H9 (cell line): ENCODE measurements around the gene DIS3L2. TPM values are rescaled to one million over a fixed set of nuclear protein-coding genes. Genes with fewer than 3 reads are reported as not detected.

ENCODE experiments used
- DNase-seq: peaks from one replicate; pipeline ENCODE4 v3.0.0-alpha.2; 2017
- H2AFZ ChIP-seq: one replicate; pipeline ENCODE4 v1.6.1; 2013; ENCODE audit warnings: mild to moderate bottlenecking, low read length, control low read depth, moderate library complexity
- H2AK5ac ChIP-seq: 2 replicates; pipeline ENCODE4 v1.6.1; 2013; ENCODE audit warnings: low read length, control low read depth, mixed read lengths; ENCODE audit not compliant: insufficient read length
- H2BK120ac ChIP-seq: one replicate; pipeline ENCODE4 v1.6.1; 2013; ENCODE audit warnings: low read depth, mild to moderate bottlenecking, low read length, control low read depth, inconsistent platforms; ENCODE audit not compliant: poor library complexity, severe bottlenecking
- H2BK12ac ChIP-seq: 2 replicates; pipeline ENCODE4 v1.6.1; 2013; ENCODE audit warnings: low read length, control low read depth, mixed read lengths, low read depth; ENCODE audit not compliant: insufficient read length
- H2BK15ac ChIP-seq: 2 replicates; pipeline ENCODE4 v1.6.1; 2013; ENCODE audit warnings: low read depth, low read length, control low read depth
- H2BK20ac ChIP-seq: one replicate; pipeline ENCODE4 v1.6.1; 2013; ENCODE audit warnings: low read depth, mild to moderate bottlenecking, low read length, control low read depth, inconsistent platforms; ENCODE audit not compliant: poor library complexity, severe bottlenecking
- H2BK5ac ChIP-seq: 2 replicates; pipeline ENCODE4 v1.6.1; 2013; ENCODE audit warnings: low read length, control low read depth, mixed read lengths; ENCODE audit not compliant: insufficient read length
- H3K14ac ChIP-seq: 2 replicates; pipeline ENCODE4 v1.6.1; 2013; ENCODE audit warnings: low read length, control low read depth; ENCODE audit not compliant: insufficient read depth
- H3K18ac ChIP-seq: 2 replicates; pipeline ENCODE4 v1.6.1; 2013; ENCODE audit warnings: low read depth, mild to moderate bottlenecking, mixed read lengths, low read length, control low read depth; ENCODE audit not compliant: insufficient read length
- H3K23ac ChIP-seq: 2 replicates; pipeline ENCODE4 v1.6.1; 2013; ENCODE audit warnings: low read length, control low read depth, mixed read lengths, low read depth; ENCODE audit not compliant: insufficient read length
- H3K23me2 ChIP-seq: 2 replicates; pipeline ENCODE4 v1.6.1; 2013; ENCODE audit warnings: low read depth, mild to moderate bottlenecking, mixed read lengths, low read length, control low read depth; ENCODE audit not compliant: insufficient read length, poor library complexity, severe bottlenecking
- H3K27ac ChIP-seq: 2 replicates; pipeline ENCODE4 v1.5.1; 2013; ENCODE audit warnings: low read length, control low read depth, mixed read lengths, low read depth; ENCODE audit not compliant: insufficient read length
- H3K27me3 ChIP-seq: 2 replicates; pipeline ENCODE4 v1.6.1; 2013; ENCODE audit warnings: low read length, control low read depth, inconsistent platforms; ENCODE audit not compliant: insufficient read depth
- H3K4ac ChIP-seq: 2 replicates; pipeline ENCODE4 v1.6.1; 2013; ENCODE audit warnings: low read depth, mild to moderate bottlenecking, control low read depth, inconsistent platforms, low read length, moderate library complexity
- H3K4me1 ChIP-seq: 2 replicates; pipeline ENCODE4 v1.6.1; 2013; ENCODE audit warnings: low read length, control low read depth, inconsistent platforms; ENCODE audit not compliant: insufficient read depth
- H3K4me2 ChIP-seq: 2 replicates; pipeline ENCODE4 v1.6.1; 2013; ENCODE audit warnings: low read length, control low read depth, mixed read lengths; ENCODE audit not compliant: insufficient read length, insufficient read depth
- H3K56ac ChIP-seq: 2 replicates; pipeline ENCODE4 v1.6.1; 2013; ENCODE audit warnings: low read depth, mild to moderate bottlenecking, mixed read lengths, low read length, control low read depth; ENCODE audit not compliant: insufficient read length
- H3K79me1 ChIP-seq: 2 replicates; pipeline ENCODE4 v1.6.1; 2013; ENCODE audit warnings: low read depth, mild to moderate bottlenecking, moderate library complexity, low read length, control low read depth, inconsistent platforms; ENCODE audit not compliant: insufficient read depth, poor library complexity, severe bottlenecking
- H3K79me2 ChIP-seq: 2 replicates; pipeline ENCODE4 v1.6.1; 2013; ENCODE audit warnings: low read length, control low read depth, inconsistent platforms; ENCODE audit not compliant: insufficient read depth
- H3K9ac ChIP-seq: 2 replicates; pipeline ENCODE4 v1.6.1; 2013; ENCODE audit warnings: low read length, control low read depth, mixed read lengths; ENCODE audit not compliant: insufficient read length; ENCODE audit errors: extremely low read depth
- H3K9me3 ChIP-seq: one replicate; pipeline ENCODE4 v1.6.1; 2013; ENCODE audit warnings: low read depth, low read length, inconsistent platforms; ENCODE audit not compliant: control insufficient read depth
- H3T11ph ChIP-seq: one replicate; pipeline ENCODE4 v1.6.1; 2013; ENCODE audit warnings: mild to moderate bottlenecking, low read length, control low read depth, inconsistent platforms
- H4K20me1 ChIP-seq: one replicate; pipeline ENCODE4 v1.6.1; 2013; ENCODE audit not compliant: control insufficient read depth, insufficient read length, insufficient read depth
- H4K5ac ChIP-seq: 2 replicates; pipeline ENCODE4 v1.6.1; 2013; ENCODE audit warnings: low read depth, mild to moderate bottlenecking, mixed read lengths, low read length, control low read depth; ENCODE audit not compliant: insufficient read length
- H4K8ac ChIP-seq: replicated peaks from 2 replicates; pipeline ENCODE4 v1.6.1; 2013; ENCODE audit warnings: low read length, control low read depth, mixed read lengths, low read depth; ENCODE audit not compliant: insufficient read length
- H4K91ac ChIP-seq: 2 replicates; pipeline ENCODE4 v1.6.1; 2013; ENCODE audit warnings: low read depth, mild to moderate bottlenecking, moderate library complexity, mixed read lengths, low read length, control low read depth; ENCODE audit not compliant: insufficient read length
- H3K27ac Mint-ChIP-seq, 3 experiments: 2 replicates in 2 of 3; 3 replicates in 1 of 3; pipeline ENCODE4 v1.8.0; 2020 to 2021; ENCODE audit warnings: mixed read lengths in 3 of 3, mild to moderate bottlenecking in 1 of 3, moderate library complexity in 1 of 3
- H3K27me3 Mint-ChIP-seq: 2 replicates; pipeline ENCODE4 v1.8.0; 2021; ENCODE audit warnings: low read depth, mild to moderate bottlenecking, moderate library complexity, mixed read lengths
- H3K36me3 Mint-ChIP-seq, 3 experiments: 2 replicates in 2 of 3; 3 replicates in 1 of 3; pipeline ENCODE4 v1.8.0; 2020 to 2021; ENCODE audit warnings: low read depth in 3 of 3, mixed read lengths in 3 of 3; ENCODE audit not compliant: insufficient read depth in 1 of 3
- H3K4me1 Mint-ChIP-seq, 2 experiments: 2 replicates each; pipeline ENCODE4 v1.8.0; 2020; ENCODE audit warnings: mixed read lengths in 2 of 2
- H3K4me3 Mint-ChIP-seq, 2 experiments: 2 replicates in 1 of 2; 3 replicates in 1 of 2; pipeline ENCODE4 v1.8.0; 2020 to 2021; ENCODE audit warnings: mild to moderate bottlenecking in 2 of 2, mixed read lengths in 2 of 2, moderate library complexity in 1 of 2
- H3K9me3 Mint-ChIP-seq, 2 experiments: 2 replicates in 1 of 2; 3 replicates in 1 of 2; pipeline ENCODE4 v1.8.0; 2020; ENCODE audit warnings: mild to moderate bottlenecking in 2 of 2, mixed read lengths in 2 of 2, moderate library complexity in 1 of 2
- CTCF ChIP-seq: fragments of 200-600 bp; sonication (generic); conservative IDR thresholded peaks from 3 replicates; pipeline ENCODE4 v1.8.0; 2021; ENCODE audit warnings: antibody characterized with exemption, mild to moderate bottlenecking
- WGBS: extraction: QIAGEN DNeasy Blood & Tissue Kit; methylation state at CpG from one replicate; pipeline ENCODE4 v1.1.7; 2013; ENCODE audit warnings: missing lambda C conversion rate, low lambda C conversion rate, mixed read lengths; ENCODE audit not compliant: insufficient read length; ENCODE audit errors: extremely low coverage; 5-methylcytosine and 5-hydroxymethylcytosine counted together
- total RNA-seq: library from RNA; stranded (reverse); gene quantifications from 2 replicates; pipeline ENCODE4 v1.2.1, GENCODE V29; 2021

DIS3L2 gene
- total RNA-seq, 1 experiment from 2014 or later = 28.1 TPM

- Histone ChIP-seq H4K5ac (no peak overlapping the region), H3K4me2 (no peak overlapping the region), H3K14ac (no peak overlapping the region), H3K4ac (no peak overlapping the region), H3K23me2 (no peaks in the 10 kb centered on the region), H4K8ac (no peak overlapping the region), H2BK120ac (no peak overlapping the region), H4K20me1 (no peaks in the 10 kb centered on the region), H3K56ac (no peak overlapping the region), H3K79me2 (no peaks in the 10 kb centered on the region), H3K27me3 (no peaks in the 10 kb centered on the region), H3K27ac (no peak overlapping the region), H2AFZ (no peak overlapping the region), H3K79me1 (no peaks in the 10 kb centered on the region), H2BK15ac (no peak overlapping the region), H2BK20ac (no peak overlapping the region), H3K9ac (no peak overlapping the region), H2BK5ac (no peak overlapping the region), H2AK5ac (no peak overlapping the region), H3K18ac (no peak overlapping the region), H3K4me1 (no peaks in the 10 kb centered on the region), H2BK12ac (no peak overlapping the region), H3K9me3 (no peaks in the 10 kb centered on the region), H3K23ac (no peak overlapping the region), H3T11ph (no peak overlapping the region), H4K91ac (no peak overlapping the region)
- no peaks in the 10 kb centered on the region for H3K9me3 Mint-ChIP-seq
- no CpG with 5 or more reads among the region's 1 CpG for WGBS
- H3K27ac Mint-ChIP-seq = no peak overlapping the region
- H3K27me3 Mint-ChIP-seq = no peaks in the 10 kb centered on the region
- no peak for DNase-seq
- TF ChIP-seq CTCF = no peak
- H3K4me3 Mint-ChIP-seq = no peak overlapping the region
- H3K36me3 Mint-ChIP-seq = no peaks in the 10 kb centered on the region; a peak in 1 of 7 replicates
- peaks cover 6 to 15% of the 10 kb centered on the region in 2 experiments for H3K4me1 Mint-ChIP-seq
Measured at GRCh38 chr2:232225895-232226294, 264.4 kb downstream of the DIS3L2 start.
